Muscle of leg (tissue), 16 donors: ENCODE measurements around the gene CEBPZ. TPM values are rescaled to one million over a fixed set of nuclear protein-coding genes. Genes with fewer than 3 reads are reported as not detected.

Source experiments
- DNase-seq: peaks from one replicate; pipeline ENCODE4 v3.0.0; 2013
- H3K27ac ChIP-seq: one replicate; pipeline ENCODE4 v1.5.1; 2013; ENCODE audit warnings: mild to moderate bottlenecking, low read length, control low read depth
- H3K27me3 ChIP-seq: one replicate; pipeline ENCODE4 v1.6.1; 2013; ENCODE audit warnings: low read length; ENCODE audit not compliant: control insufficient read depth, insufficient read depth
- H3K36me3 ChIP-seq: one replicate; pipeline ENCODE4 v1.6.1; 2013; ENCODE audit warnings: low read length; ENCODE audit not compliant: control insufficient read depth, insufficient read depth
- H3K4me1 ChIP-seq: one replicate; pipeline ENCODE4 v1.6.1; 2013; ENCODE audit warnings: low read length; ENCODE audit not compliant: control insufficient read depth, insufficient read depth
- H3K4me3 ChIP-seq: one replicate; pipeline ENCODE4 v1.5.1; 2013; ENCODE audit warnings: low read length, control low read depth
- H3K9me3 ChIP-seq: replicated peaks from 2 replicates; pipeline ENCODE4 v1.6.1; 2013; ENCODE audit warnings: low read depth, low read length; ENCODE audit not compliant: control insufficient read depth
- WGBS: methylation state at CpG from one replicate; pipeline ENCODE4 v1.1.5; 2013; ENCODE audit warnings: missing lambda C conversion rate; ENCODE audit not compliant: insufficient coverage; 5-methylcytosine and 5-hydroxymethylcytosine counted together
- long read RNA-seq, 11 donors: transcript quantifications; one replicate each; lab custom pipeline, GENCODE V29; 2026
- polyA plus RNA-seq, 8 donors: library from polyadenylated mRNA; unstranded; fragments of 120-200 nt; gene quantifications; one replicate each; pipeline versions ENCODE4 v1.2.1 to v1.2.3, GENCODE V29; 2013; ENCODE audit warnings: inconsistent platforms in 1 of 8, low replicate concordance in 1 of 8; ENCODE audit not compliant: insufficient read length in 8 of 8, insufficient read depth in 1 of 8
- total RNA-seq: library from RNA; stranded (reverse); fragments of 120-200 nt; gene quantifications from one replicate; pipeline ENCODE4 v1.2.4, GENCODE V29; 2013

The CEBPZ gene
- 56.9 TPM for total RNA-seq
- 10 to 100 TPM; 34.5 to 56.4 (median 39.3) TPM for polyA plus RNA-seq
- long read RNA-seq, donor 1, partial matches to known transcripts, result 0 of 7 reads
- long read RNA-seq, donor 1, other reads (novel, unspliced or antisense), result 0 of 7 reads
- long read RNA-seq, donor 2, partial matches to known transcripts, result 0 of 4 reads
- long read RNA-seq, donor 2, other reads (novel, unspliced or antisense), result 0 of 4 reads
- long read RNA-seq, donor 3, transcript CEBPZ-201 (16 exons, 3,463 nt), result major isoform, 5 of 23 reads
- long read RNA-seq, donor 3, partial matches to known transcripts, result 15 of 23 reads
- long read RNA-seq, donor 3, other reads (novel, unspliced or antisense), result 0 of 23 reads
- long read RNA-seq, donor 4, partial matches to known transcripts, result 0 of 5 reads
- long read RNA-seq, donor 4, other reads (novel, unspliced or antisense), result 0 of 5 reads
- long read RNA-seq, donor 5, transcript CEBPZ-203 (5 exons, 611 nt), result major isoform, 13 of 57 reads
- long read RNA-seq, donor 5, transcript CEBPZ-201 (16 exons, 3,463 nt), result minor isoform, 8 of 57 reads
- long read RNA-seq, donor 5, partial matches to known transcripts, result 31 of 57 reads
- long read RNA-seq, donor 5, other reads (novel, unspliced or antisense), result 5 of 57 reads
- long read RNA-seq, donor 6, transcript CEBPZ-201 (16 exons, 3,463 nt), result minor isoform, 6 of 33 reads
- long read RNA-seq, donor 6, transcript CEBPZ-203 (5 exons, 611 nt), result major isoform, 7 of 33 reads
- long read RNA-seq, donor 6, partial matches to known transcripts, result 20 of 33 reads
- long read RNA-seq, donor 6, other reads (novel, unspliced or antisense), result 0 of 33 reads
- long read RNA-seq, donor 7, transcript CEBPZ-203 (5 exons, 611 nt), result major isoform, 14 of 37 reads
- long read RNA-seq, donor 7, partial matches to known transcripts, result 20 of 37 reads
- long read RNA-seq, donor 7, other reads (novel, unspliced or antisense), result 0 of 37 reads
- long read RNA-seq, donor 8, partial matches to known transcripts, result 0 of 5 reads
- long read RNA-seq, donor 8, other reads (novel, unspliced or antisense), result 0 of 5 reads
- long read RNA-seq, donor 9, transcript CEBPZ-203 (5 exons, 611 nt), result major isoform, 19 of 38 reads
- long read RNA-seq, donor 9, transcript CEBPZ-201 (16 exons, 3,463 nt), result minor isoform, 6 of 38 reads
- long read RNA-seq, donor 9, partial matches to known transcripts, result 13 of 38 reads
- long read RNA-seq, donor 9, other reads (novel, unspliced or antisense), result 0 of 38 reads
- long read RNA-seq, donor 10, transcript CEBPZ-201 (16 exons, 3,463 nt), result minor isoform, 5 of 75 reads
- long read RNA-seq, donor 10, transcript CEBPZ-203 (5 exons, 611 nt), result major isoform, 14 of 75 reads
- long read RNA-seq, donor 10, partial matches to known transcripts, result 56 of 75 reads
- long read RNA-seq, donor 10, other reads (novel, unspliced or antisense), result 0 of 75 reads
- long read RNA-seq, donor 11, transcript CEBPZ-201 (16 exons, 3,463 nt), result minor isoform, 6 of 17 reads
- long read RNA-seq, donor 11, transcript CEBPZ-203 (5 exons, 611 nt), result major isoform, 11 of 17 reads
- long read RNA-seq, donor 11, partial matches to known transcripts, result 0 of 17 reads
- long read RNA-seq, donor 11, other reads (novel, unspliced or antisense), result 0 of 17 reads

- Histone ChIP-seq H3K4me3 (peak within 1 kb of the TSS; percentile 91), H3K36me3 (peaks cover 15% of the 10 kb centered on the region), H3K9me3 (no peaks in the 10 kb centered on the region), H3K4me1 (peaks cover 15% of the 10 kb centered on the region), H3K27ac (peak within 1 kb of the TSS; percentile 93), H3K27me3 (no peaks in the 10 kb centered on the region)
- WGBS, result under 1% methylated on average over 70 of the region's 73 CpGs
- DNase-seq, result peak; percentile 98
Measured at GRCh38 chr2:37231241-37232130, at the start of gene CEBPZ, which contains the start of gene NDUFAF7. Gene CEBPZ, minus strand, starts transcription at chr2:37231596. Its CDS starts 29 bp downstream, at chr2:37231567. Gene NDUFAF7, plus strand, starts transcription at chr2:37231658. Its CDS starts 48 bp downstream, at chr2:37231706.

- Histone ChIP-seq H3K27ac (no peak overlapping the region), H3K4me1 (no peaks in the 10 kb centered on the region), H3K36me3 (peaks cover 22% of the 10 kb centered on the region), H3K9me3 (no peaks in the 10 kb centered on the region), H3K4me3 (no peak overlapping the region), H3K27me3 (no peaks in the 10 kb centered on the region)
- no peak for DNase-seq
- no CpG with 5 or more reads among the region's 2 CpGs for WGBS
Measured at GRCh38 chr2:37276291-37276690, 44.9 kb upstream of the CEBPZ start.

GRCh38 chr2:37274359-37274965 lies 43.1 kb upstream of the CEBPZ start:
- WGBS, result no CpG with 5 or more reads among the region's 6 CpGs
- H3K4me1 ChIP-seq, result no peaks in the 10 kb centered on the region
- H3K27me3 ChIP-seq, result no peaks in the 10 kb centered on the region
- no peak overlapping the region for H3K4me3 ChIP-seq
- DNase-seq, result no peak
- H3K36me3 ChIP-seq, result peaks cover 24% of the 10 kb centered on the region
- no peak overlapping the region for H3K27ac ChIP-seq
- H3K9me3 ChIP-seq, result no peaks in the 10 kb centered on the region

- Histone ChIP-seq H3K27ac (no peak overlapping the region), H3K36me3 (peaks cover 32% of the 10 kb centered on the region), H3K4me3 (no peak overlapping the region), H3K27me3 (no peaks in the 10 kb centered on the region), H3K4me1 (no peaks in the 10 kb centered on the region), H3K9me3 (no peaks in the 10 kb centered on the region)
- WGBS, result 83% methylated on average over 5 of the region's 7 CpGs
- no peak for DNase-seq
Measured at GRCh38 chr2:37271376-37272067, 40.1 kb upstream of the CEBPZ start.

GRCh38 chr2:37268111-37268510 lies 36.7 kb upstream of the CEBPZ start:
- no peak overlapping the region for H3K4me3 ChIP-seq
- H3K36me3 ChIP-seq, result peaks cover 25% of the 10 kb centered on the region
- no peaks in the 10 kb centered on the region for H3K27me3 ChIP-seq
- no peaks in the 10 kb centered on the region for H3K9me3 ChIP-seq
- WGBS, result 62% methylated on average over 2 of the region's 4 CpGs
- no peaks in the 10 kb centered on the region for H3K4me1 ChIP-seq
- DNase-seq, result no peak
- H3K27ac ChIP-seq, result no peak overlapping the region

- Histone ChIP-seq H3K27ac (no peak overlapping the region), H3K4me3 (no peak overlapping the region), H3K4me1 (no peaks in the 10 kb centered on the region), H3K36me3 (peaks cover 24% of the 10 kb centered on the region), H3K27me3 (no peaks in the 10 kb centered on the region), H3K9me3 (no peaks in the 10 kb centered on the region)
- DNase-seq, result no peak
Measured at GRCh38 chr2:37267685-37268084, 36.3 kb upstream of the CEBPZ start.

- WGBS, result 90% methylated on average over 2 of the region's 2 CpGs
- H3K4me3 ChIP-seq, result no peak overlapping the region
- no peaks in the 10 kb centered on the region for H3K9me3 ChIP-seq
- H3K36me3 ChIP-seq, result peaks cover 22% of the 10 kb centered on the region
- H3K27ac ChIP-seq, result no peak overlapping the region
- no peak for DNase-seq
- H3K27me3 ChIP-seq, result no peaks in the 10 kb centered on the region
- no peaks in the 10 kb centered on the region for H3K4me1 ChIP-seq
Measured at GRCh38 chr2:37263839-37264238, 32.4 kb upstream of the CEBPZ start.

- WGBS, result no CpG with 5 or more reads among the region's 2 CpGs
- peaks cover 15% of the 10 kb centered on the region for H3K36me3 ChIP-seq
- no peaks in the 10 kb centered on the region for H3K27me3 ChIP-seq
Measured at GRCh38 chr2:37262522-37262921, 31.1 kb upstream of the CEBPZ start.

More at GRCh38 chr2:37262522-37262921, 31.1 kb upstream of the CEBPZ start:
- Histone ChIP-seq H3K27ac (no peak overlapping the region), H3K9me3 (no peaks in the 10 kb centered on the region), H3K4me1 (no peaks in the 10 kb centered on the region), H3K4me3 (no peak overlapping the region)
- DNase-seq, result no peak
